Osteoblast (primary cell): ENCODE data around the gene CCDC186. TPM values are rescaled to one million over a fixed set of nuclear protein-coding genes. Genes with fewer than 3 reads are reported as not detected.

Experiments used
- DNase-seq: peaks from one replicate; pipeline ENCODE4 v3.0.0; 2011; ENCODE audit warnings: low spot score, mixed read lengths; ENCODE audit not compliant: insufficient read length; ENCODE audit errors: missing footprints
- H2AFZ ChIP-seq: 2 replicates; pipeline ENCODE4 v1.6.0; 2011; ENCODE audit warnings: mild to moderate bottlenecking, low read length
- H3K27ac ChIP-seq: 2 replicates; pipeline ENCODE4 v1.5.1; 2011; ENCODE audit warnings: mild to moderate bottlenecking, low read depth, low read length, moderate library complexity
- H3K27me3 ChIP-seq: 2 replicates; pipeline ENCODE4 v1.6.0; 2012; ENCODE audit warnings: mild to moderate bottlenecking, control low read depth, inconsistent platforms, low read length, moderate library complexity; ENCODE audit not compliant: insufficient read depth
- H3K36me3 ChIP-seq: 2 replicates; pipeline ENCODE4 v1.5.1; 2011; ENCODE audit warnings: mild to moderate bottlenecking, low read length, control low read depth, moderate library complexity; ENCODE audit not compliant: insufficient read depth
- H3K4me1 ChIP-seq: 2 replicates; pipeline ENCODE4 v1.5.1; 2011; ENCODE audit warnings: mild to moderate bottlenecking, low read length, control low read depth, moderate library complexity; ENCODE audit not compliant: insufficient read depth
- H3K4me2 ChIP-seq: 2 replicates; pipeline ENCODE4 v1.6.0; 2011; ENCODE audit warnings: mild to moderate bottlenecking, low read length; ENCODE audit not compliant: insufficient read depth
- H3K4me3 ChIP-seq: fragments of 200-600 bp; sonication (generic); 3 replicates; pipeline ENCODE4 v1.5.1; 2012; ENCODE audit warnings: mild to moderate bottlenecking, low read length, inconsistent platforms; ENCODE audit not compliant: insufficient read depth
- H3K79me2 ChIP-seq: 2 replicates; pipeline ENCODE4 v1.6.0; 2012; ENCODE audit warnings: mild to moderate bottlenecking, low read length, control low read depth, inconsistent platforms; ENCODE audit not compliant: insufficient read depth
- H3K9me3 ChIP-seq: 2 replicates; pipeline ENCODE4 v1.5.1; 2011; ENCODE audit warnings: low read depth, low read length, control low read depth
- H4K20me1 ChIP-seq: 2 replicates; pipeline ENCODE4 v1.6.0; 2012; ENCODE audit warnings: mild to moderate bottlenecking, low read length, control low read depth; ENCODE audit not compliant: insufficient read depth
- CTCF ChIP-seq: IDR thresholded peaks from 2 replicates; pipeline ENCODE4 v1.5.1; 2011; ENCODE audit warnings: mild to moderate bottlenecking, low read depth, low read length, moderate library complexity; ENCODE audit errors: extremely low read depth
- total RNA-seq: library from RNA; depleted of rRNA; stranded (reverse); fragments of >200 nt; gene quantifications from 2 replicates; pipeline ENCODE4 v1.2.3, GENCODE V29; 2012

CCDC186 gene
- total RNA-seq, 1 donor, result 17.0 TPM

GRCh38 chr10:114117728-114118127 is 56.3 kb downstream of the CCDC186 start:
- no peaks in the 10 kb centered on the region for H4K20me1 ChIP-seq
- no peaks in the 10 kb centered on the region for H3K36me3 ChIP-seq
- no peak overlapping the region for H3K4me3 ChIP-seq
- peaks cover 7% of the 10 kb centered on the region for H3K4me1 ChIP-seq
- DNase-seq, result no peak
- no peak overlapping the region for H3K27ac ChIP-seq
- H3K4me2 ChIP-seq, result no peak overlapping the region
- H3K79me2 ChIP-seq, result no peaks in the 10 kb centered on the region
- H2AFZ ChIP-seq, result no peak overlapping the region
- no peaks in the 10 kb centered on the region for H3K9me3 ChIP-seq
- no peak for TF ChIP-seq CTCF
- peaks cover 11% of the 10 kb centered on the region for H3K27me3 ChIP-seq

GRCh38 chr10:114115661-114116445 is 58.1 kb downstream of the CCDC186 start:
- Histone ChIP-seq H3K4me3 (no peak overlapping the region), H3K4me1 (peaks cover 7% of the 10 kb centered on the region), H4K20me1 (no peaks in the 10 kb centered on the region), H3K27me3 (peaks cover 11% of the 10 kb centered on the region), H3K4me2 (peak overlapping the region; percentile 12), H2AFZ (no peak overlapping the region), H3K27ac (no peak overlapping the region), H3K79me2 (no peaks in the 10 kb centered on the region), H3K36me3 (no peaks in the 10 kb centered on the region), H3K9me3 (no peaks in the 10 kb centered on the region)
- TF ChIP-seq CTCF, result no peak
- DNase-seq, result no peak

- Histone ChIP-seq H3K79me2 (no peaks in the 10 kb centered on the region), H3K9me3 (no peaks in the 10 kb centered on the region), H3K4me1 (no peaks in the 10 kb centered on the region), H3K4me3 (no peak overlapping the region), H3K4me2 (no peak overlapping the region), H3K27me3 (peaks cover 19% of the 10 kb centered on the region), H3K27ac (no peak overlapping the region), H2AFZ (no peak overlapping the region), H3K36me3 (no peaks in the 10 kb centered on the region), H4K20me1 (no peaks in the 10 kb centered on the region)
- TF ChIP-seq CTCF, result no peak
- peak; percentile 50 for DNase-seq
These were observed 63.6 kb downstream of the CCDC186 start for GRCh38 chr10:114110174-114110972.

- Histone ChIP-seq H3K27me3 (peaks cover 18% of the 10 kb centered on the region), H2AFZ (no peak overlapping the region), H3K9me3 (no peaks in the 10 kb centered on the region), H3K79me2 (no peaks in the 10 kb centered on the region), H4K20me1 (no peaks in the 10 kb centered on the region), H3K27ac (no peak overlapping the region), H3K4me3 (no peak overlapping the region), H3K4me2 (no peak overlapping the region), H3K4me1 (peaks cover 11% of the 10 kb centered on the region), H3K36me3 (no peaks in the 10 kb centered on the region)
- TF ChIP-seq CTCF, result peak; percentile 64
- DNase-seq, result peak; percentile 70
These were observed 70.7 kb downstream of the CCDC186 start for GRCh38 chr10:114103284-114103683.
